ENCODE measurements around the gene KCNT1.

GRCh38 chr9:135660407-135660806 lies 41.6 kb upstream of the KCNT1 start:
- TF ChIP-seq CTCF (optimal IDR thresholded peaks at IDR 0.05 in 1 of 3, IDR thresholded peaks at IDR 0.05 in 1 of 3, conservative IDR thresholded peaks at IDR 0.05 in 1 of 3; ENCODE audit: extremely low read depth in 1 of 3, insufficient read depth in 2 of 3, low read length in 3 of 3) (no peak), EZH2 (IDR thresholded peaks at IDR 0.05; ENCODE audit: low read length) (no peak)

Measured in keratinocyte (primary cell).